ENCODE measurements around the gene GOLPH3L. TPM values are rescaled to one million over a fixed set of nuclear protein-coding genes. Genes with fewer than 3 reads are reported as not detected.

The GOLPH3L gene
- total and polyA plus RNA-seq, 2 of the 13 experiments (the other 11 are each of a cell fraction or from before 2014, with no cell fraction given), result 8.2 to 12.8 TPM

GRCh38 chr1:150718225-150718891, 21.4 kb upstream of the GOLPH3L start:
- no peak for FAIRE-seq
- no peak overlapping the region for H3K27ac ChIP-seq (ENCODE audit: extremely low read length, insufficient read depth, low read length)
- ChIA-PET CTCF (ENCODE audit: low intra/inter-chr PET ratio, low total read pairs) (no interaction called here), POLR2A (no interaction called here)
- no peak for DNase-seq (ENCODE audit: low spot score)
- no peak overlapping the region for H3K4me3 ChIP-seq (replicated peaks in 1 of 3; ENCODE audit: insufficient read depth in 1 of 3, low read depth in 2 of 3, low read length in 3 of 3)
- no peak for ATAC-seq
- no peaks in the 10 kb centered on the region for H4K20me1 ChIP-seq (ENCODE audit: insufficient read depth, low read length)
- H3K9ac ChIP-seq (ENCODE audit: insufficient read depth, low read depth, low read length), result no peak overlapping the region
- H3K27me3 ChIP-seq (ENCODE audit: control insufficient read depth in 1 of 2, insufficient read depth in 2 of 2, low read length in 2 of 2), result no peaks in the 10 kb centered on the region; a peak in 1 of 5 replicates
- H3K4me1 ChIP-seq (ENCODE audit: insufficient read depth, low read length), result no peaks in the 10 kb centered on the region
- H3K4me2 ChIP-seq (ENCODE audit: low read depth, low read length), result no peak overlapping the region
- in situ Hi-C loops (cut with HindIII; ENCODE audit: extremely low pct_ligation_motif_present, low pct_unique_long_range_greater_than_20kb), result no loop called here
- intact Hi-C loops (cut with micrococcal nuclease; ENCODE audit: unreplicated experiment), result loop anchor here (10.0 kb wide), 1 partner anchor 46 kb away; the partner anchor contains the start of gene CTSS
- no TSS peak for BruUV-seq (replicated peaks)
- H3K36me3 ChIP-seq (replicated peaks in 1 of 2; ENCODE audit: control insufficient read depth in 1 of 2, insufficient read depth in 2 of 2, low read length in 2 of 2), result no peaks in the 10 kb centered on the region
- no peaks in the 10 kb centered on the region for H3K9me3 ChIP-seq (ENCODE audit: low read length)
- no peak overlapping the region for H2AFZ ChIP-seq (ENCODE audit: low read length)
- 33% methylated on average over 11 of the region's 11 CpGs for WGBS (ENCODE audit: low lambda C conversion rate)
- no peaks in the 10 kb centered on the region for H3K79me2 ChIP-seq (ENCODE audit: insufficient read depth, low read length)
- TF ChIP-seq ZNF691 (CRISPR knock-in tag; IDR thresholded peaks at IDR 0.05; ENCODE audit: borderline replicate concordance, low read depth) (no peak), ASH2L (IDR thresholded peaks at IDR 0.05; ENCODE audit: insufficient read length, low read depth, low read length) (no peak), ZNF777 (CRISPR knock-in tag; IDR thresholded peaks at IDR 0.05) (no peak), ZNF616 (CRISPR knock-in tag; IDR thresholded peaks at IDR 0.05; ENCODE audit: low read depth) (no peak), ZNF503 (CRISPR knock-in tag; IDR thresholded peaks at IDR 0.05) (no peak), TERF1 (CRISPR knock-in tag; IDR thresholded peaks at IDR 0.05) (no peak), ZNF460 (CRISPR knock-in tag; IDR thresholded peaks at IDR 0.05; ENCODE audit: borderline replicate concordance) (no peak), KAT2B (IDR thresholded peaks at IDR 0.05; ENCODE audit: borderline replicate concordance, low read depth, low read length) (no peak), MXD3 (CRISPR knock-in tag; IDR thresholded peaks at IDR 0.05) (no peak), FUBP1 (CRISPR knock-in tag; IDR thresholded peaks at IDR 0.05; ENCODE audit: borderline replicate concordance) (no peak), ZNF567 (CRISPR knock-in tag; IDR thresholded peaks at IDR 0.05; ENCODE audit: borderline replicate concordance) (no peak), ZNF513 (CRISPR knock-in tag; conservative IDR thresholded peaks at IDR 0.05) (no peak), FOXA3 (CRISPR knock-in tag; IDR thresholded peaks at IDR 0.05) (no peak), ZFY (CRISPR knock-in tag; IDR thresholded peaks at IDR 0.05) (no peak)
